GM10266 (cell line): ENCODE measurements around the gene PICALM.
"Not testable (repeated sequence)": the region's sequence is repeated elsewhere in the genome, so short reads cannot be mapped to it uniquely, and the experiment has no call there.

Experiments used
- DNase-seq: peaks from one replicate; pipeline ENCODE4 v3.0.0; 2012; ENCODE audit errors: extremely low spot score
- CTCF ChIP-seq: IDR thresholded peaks from 2 replicates; pipeline ENCODE4 v1.5.1; 2012; ENCODE audit warnings: mild to moderate bottlenecking, low read depth; ENCODE audit not compliant: control insufficient read depth, insufficient read depth; ENCODE audit errors: missing control alignments

PICALM gene

GRCh38 chr11:86108890-86109638, 40.2 kb upstream of the PICALM start:
- no peak for DNase-seq
- TF ChIP-seq CTCF, result no peak

GRCh38 chr11:86108191-86108590, 39.3 kb upstream of the PICALM start:
- no peak for DNase-seq
- no peak for TF ChIP-seq CTCF

GRCh38 chr11:86106916-86107315, 38.0 kb upstream of the PICALM start:
- no peak for DNase-seq
- TF ChIP-seq CTCF, result no peak

GRCh38 chr11:86106031-86106430, 37.1 kb upstream of the PICALM start:
- not testable (repeated sequence) for DNase-seq

- DNase-seq, result not testable (repeated sequence)
These were observed 36.7 kb upstream of the PICALM start for GRCh38 chr11:86105601-86106000.

- no peak for DNase-seq
- TF ChIP-seq CTCF, result no peak
These were observed 34.9 kb upstream of the PICALM start for GRCh38 chr11:86103808-86104207.

GRCh38 chr11:86101941-86102407, 33.1 kb upstream of the PICALM start:
- no peak for DNase-seq

GRCh38 chr11:86101493-86101892, 32.6 kb upstream of the PICALM start:
- TF ChIP-seq CTCF, result no peak
- DNase-seq, result no peak

More at GRCh38 chr11:86101941-86102407, 33.1 kb upstream of the PICALM start:
- no peak for TF ChIP-seq CTCF
